ENCODE data around the gene C21orf58.

Gene C21orf58

DNA sequence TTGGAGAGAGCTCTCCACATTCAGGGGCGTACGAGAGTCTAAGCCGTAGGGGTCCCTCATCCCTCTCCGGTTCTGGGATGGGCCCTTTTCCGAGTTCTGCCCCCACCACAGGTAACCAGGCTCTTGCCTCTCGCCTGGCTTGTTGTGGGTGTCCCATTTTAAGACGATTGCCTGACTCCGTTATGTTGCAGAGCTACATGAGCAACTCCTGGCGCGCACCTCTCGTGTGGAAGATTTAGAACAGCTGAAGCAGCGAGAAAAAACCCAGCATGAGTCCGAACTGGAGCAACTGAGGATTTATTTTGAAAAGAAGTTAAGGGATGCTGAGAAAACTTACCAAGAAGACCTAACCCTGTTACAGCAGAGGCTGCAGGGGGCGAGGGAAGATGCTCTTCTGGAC is 29.2 kb upstream of the C21orf58 start:
- FAIRE-seq = no peak

DNA sequence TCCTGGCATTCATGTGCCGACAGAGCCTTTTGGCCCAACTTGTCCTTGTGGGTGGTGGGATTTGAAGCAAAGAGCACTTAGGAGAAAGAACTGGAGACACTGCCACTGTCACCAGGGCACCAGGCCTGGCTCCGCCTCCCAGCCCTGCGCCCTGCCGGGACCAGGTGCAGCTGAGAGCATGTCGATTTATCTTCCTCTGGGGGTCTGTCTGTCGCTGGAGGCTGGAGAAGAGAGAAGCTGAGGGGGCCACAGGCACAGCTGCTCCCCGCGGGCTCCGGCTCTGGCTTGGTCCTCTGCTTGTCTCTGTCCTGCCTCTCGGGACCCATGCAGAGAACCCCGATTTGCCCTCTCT is 28.5 kb upstream of the C21orf58 start:
- no peak for FAIRE-seq

DNA sequence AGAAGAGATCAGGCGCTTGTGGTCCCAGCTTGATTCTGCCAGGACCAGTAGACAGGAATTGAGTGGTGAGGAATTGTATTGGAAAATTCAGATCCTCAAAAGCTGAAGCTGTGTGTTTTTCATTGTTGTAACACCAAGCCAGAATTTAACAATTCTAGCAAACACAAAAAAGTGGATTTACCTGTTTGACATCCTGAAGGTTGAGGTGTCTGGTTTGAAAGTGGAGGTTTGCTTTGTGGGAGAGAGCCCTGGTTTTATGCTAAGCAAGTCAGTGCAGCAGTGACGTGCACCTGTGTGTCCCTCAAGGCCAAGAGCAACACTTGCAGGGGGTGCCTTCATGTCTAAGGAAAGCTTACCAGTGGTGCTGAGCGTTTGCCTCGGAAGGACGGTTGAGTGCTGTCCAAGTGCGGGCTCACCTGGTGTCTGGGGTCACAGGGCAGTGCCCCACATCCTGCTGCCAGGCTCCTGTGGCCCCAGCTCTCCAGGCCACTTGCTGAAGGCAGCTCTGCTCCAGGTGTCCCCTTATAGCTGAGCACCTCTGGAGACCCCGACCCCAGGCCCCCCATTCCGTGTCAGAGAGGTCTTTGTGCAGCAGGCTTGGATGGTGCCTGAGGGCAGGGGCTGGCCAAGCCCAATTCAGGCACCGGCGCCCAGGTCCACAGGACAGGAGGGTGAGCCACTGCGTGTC is 27.9 kb upstream of the C21orf58 start:
- no peak for FAIRE-seq

DNA sequence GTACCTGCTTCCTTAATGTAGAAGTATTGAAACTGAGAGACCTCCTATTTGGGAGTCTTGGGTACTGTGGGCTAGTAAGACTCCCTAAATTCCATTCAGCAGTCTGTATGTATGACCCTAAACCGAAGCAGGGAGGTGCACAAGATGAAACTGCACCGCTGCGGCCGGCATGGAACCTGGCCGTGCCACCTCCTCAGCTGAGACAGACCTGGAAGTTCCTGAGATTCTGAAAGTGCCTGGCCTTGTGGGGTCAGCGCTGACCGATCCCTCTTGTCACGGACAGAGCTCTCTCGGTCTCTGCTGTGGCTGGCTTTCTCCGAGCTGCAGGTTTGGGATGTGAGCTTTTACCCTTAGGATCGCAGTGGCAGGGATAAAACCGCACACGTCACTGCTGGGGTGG is 27.3 kb upstream of the C21orf58 start:
- no peak for FAIRE-seq

DNA sequence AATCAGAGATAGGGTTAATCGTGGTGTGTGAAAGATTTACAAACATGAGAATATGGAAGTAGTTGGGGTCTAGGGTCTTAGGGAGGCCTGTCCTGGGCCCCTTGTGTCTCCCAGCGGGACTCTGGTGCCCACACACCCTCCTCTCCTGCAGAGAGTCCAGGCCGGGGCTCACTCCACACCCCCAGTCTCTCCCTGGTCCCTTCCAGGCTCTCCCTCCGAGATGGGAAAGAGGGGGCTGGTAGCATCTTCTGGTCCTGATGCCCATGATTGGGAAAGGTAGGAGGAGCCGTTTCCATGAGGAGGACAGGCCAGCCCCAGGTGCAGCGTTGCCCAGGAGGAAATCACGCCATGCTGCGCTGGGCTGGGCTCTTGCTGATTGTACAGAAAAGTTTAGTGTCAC is 26.9 kb upstream of the C21orf58 start:
- FAIRE-seq = no peak

DNA sequence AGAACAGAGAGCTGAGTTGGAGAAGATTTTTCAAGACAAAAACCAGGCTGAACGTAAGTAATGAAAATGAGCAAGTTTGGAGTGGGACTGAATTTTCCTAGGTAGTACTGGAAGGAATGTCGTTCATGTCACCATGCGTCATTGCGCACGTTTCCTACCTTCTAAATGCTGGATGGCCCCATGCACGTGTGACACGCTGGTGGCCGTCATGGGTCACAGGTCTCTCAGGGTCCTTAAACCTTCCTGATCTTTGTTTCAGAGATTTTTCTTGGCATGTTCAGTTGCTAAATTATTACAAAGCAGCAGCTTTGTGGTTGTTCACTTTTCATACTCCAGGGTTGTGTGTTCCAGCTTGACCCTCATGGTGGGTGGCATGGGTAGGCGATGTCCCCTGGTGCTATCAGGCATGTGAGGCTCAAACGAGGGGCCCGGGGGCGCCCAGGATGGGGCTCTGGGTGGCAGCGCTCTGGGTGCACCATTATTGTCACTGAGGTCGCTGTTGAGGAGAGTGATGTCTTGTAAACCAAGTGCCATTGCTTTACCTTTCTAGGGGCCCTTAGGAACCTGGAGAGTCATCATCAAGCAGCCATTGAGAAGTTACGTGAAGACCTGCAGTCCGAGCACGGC is 25.6 kb upstream of the C21orf58 start:
- no peak for FAIRE-seq

DNA sequence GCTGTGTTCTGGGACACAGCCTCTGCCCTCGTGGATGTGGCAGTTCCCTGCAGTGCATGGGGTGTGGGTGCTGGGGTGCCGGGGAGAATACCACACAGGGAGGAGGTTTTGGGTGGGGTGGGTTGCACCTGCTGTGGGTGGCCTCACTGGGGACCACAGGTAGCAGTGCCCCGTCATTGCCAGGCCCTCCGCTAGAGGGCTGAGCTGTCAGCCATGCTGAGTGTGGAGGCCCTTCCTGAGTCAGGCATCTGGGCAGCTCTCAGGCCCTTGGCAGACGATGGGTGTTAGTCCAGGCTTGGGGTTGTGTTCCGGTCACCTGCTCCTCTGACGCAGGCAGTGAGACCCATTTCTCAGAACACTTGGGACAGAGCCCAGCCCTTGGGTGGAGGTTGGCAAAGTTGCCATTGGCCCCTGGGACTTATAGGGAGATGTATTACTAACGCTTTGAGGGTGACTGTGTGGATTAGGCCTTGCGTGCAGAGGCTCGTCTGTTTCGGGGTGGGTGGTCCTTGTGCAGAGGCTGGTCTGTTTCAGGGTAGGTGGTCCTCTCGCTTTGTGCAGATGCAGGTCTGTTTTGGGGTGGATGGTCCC is 24.2 kb upstream of the C21orf58 start:
- FAIRE-seq = no peak

DNA sequence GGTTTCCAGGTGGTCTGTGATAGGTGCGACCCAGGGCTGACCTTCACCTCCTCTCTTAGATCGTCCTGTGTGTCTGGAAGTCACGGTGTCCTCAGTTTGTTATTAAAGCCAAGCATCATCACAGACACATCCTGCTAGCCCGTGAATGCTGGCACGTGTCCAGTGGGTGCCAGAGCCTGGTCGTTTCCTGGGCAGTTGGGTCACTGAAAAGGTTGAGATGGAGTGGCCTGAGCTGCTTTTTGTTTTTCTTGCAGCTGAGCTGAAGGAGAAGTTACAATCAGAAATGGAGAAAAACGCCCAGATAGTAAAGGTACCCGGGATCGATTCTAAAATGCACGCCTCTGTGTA is 23.5 kb upstream of the C21orf58 start:
- FAIRE-seq = no peak

DNA sequence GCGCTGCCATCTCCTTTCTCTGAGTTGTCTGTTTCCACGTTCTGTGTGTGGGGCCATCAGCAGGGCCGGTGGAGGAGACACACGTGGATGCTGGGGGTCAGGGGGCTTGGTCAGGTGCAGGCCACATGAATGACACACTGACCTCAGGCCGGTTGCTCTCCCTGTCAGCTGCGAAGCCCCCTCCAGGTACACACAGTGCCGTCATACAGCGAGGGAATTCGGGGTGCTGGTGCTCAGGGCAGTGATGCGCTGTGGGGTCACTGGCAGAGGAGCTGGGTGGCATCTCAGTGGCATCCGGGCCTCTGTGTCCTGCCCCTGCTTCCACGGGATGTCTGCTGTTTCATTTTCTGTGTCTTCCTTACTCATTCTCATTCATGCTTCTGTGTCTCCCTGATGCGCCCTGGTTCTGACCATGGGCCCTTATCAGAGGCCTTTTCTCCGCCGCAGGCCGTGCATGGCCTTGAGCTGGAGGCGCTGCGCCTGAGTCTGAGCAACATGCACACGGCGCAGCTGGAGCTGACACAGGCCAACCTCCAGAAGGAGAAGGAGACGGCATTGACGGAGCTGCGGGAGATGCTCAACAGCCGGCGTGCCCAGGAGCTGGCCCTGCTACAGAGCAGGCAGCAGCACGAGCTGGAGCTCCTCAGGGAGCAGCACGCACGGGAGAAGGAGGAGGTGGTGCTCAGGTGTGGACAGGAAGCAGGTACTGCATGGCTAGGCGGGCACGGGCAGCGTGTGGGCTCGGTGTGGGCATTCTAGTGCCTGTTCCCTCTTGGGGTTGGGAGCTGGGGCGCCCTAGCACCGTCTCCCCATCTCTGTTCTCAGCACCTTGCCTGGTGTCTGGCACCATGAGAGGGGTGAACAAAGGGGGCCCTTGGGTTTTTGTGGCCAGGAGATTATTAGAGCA is 22.9 kb upstream of the C21orf58 start:
- FAIRE-seq = no peak

DNA sequence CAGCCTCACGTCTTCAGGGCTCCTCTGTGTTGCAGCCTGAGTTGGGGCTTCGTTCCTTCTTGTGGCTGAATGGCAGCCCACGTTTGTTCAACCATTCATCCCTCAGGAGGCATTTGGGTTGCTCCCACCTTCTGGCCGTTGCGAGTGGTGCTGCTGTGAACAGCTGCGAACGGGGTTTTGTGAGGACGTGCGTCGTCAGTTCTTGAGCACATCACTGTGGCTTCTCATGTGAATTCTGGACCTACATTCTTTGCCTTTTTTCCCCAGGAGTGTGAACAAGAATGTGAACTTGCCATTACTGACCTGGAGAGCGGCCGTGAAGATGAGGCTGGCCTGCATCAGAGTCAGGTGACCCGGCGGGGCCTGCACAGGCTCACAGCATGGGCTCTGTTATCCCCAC is 22.2 kb upstream of the C21orf58 start:
- no peak for FAIRE-seq

DNA sequence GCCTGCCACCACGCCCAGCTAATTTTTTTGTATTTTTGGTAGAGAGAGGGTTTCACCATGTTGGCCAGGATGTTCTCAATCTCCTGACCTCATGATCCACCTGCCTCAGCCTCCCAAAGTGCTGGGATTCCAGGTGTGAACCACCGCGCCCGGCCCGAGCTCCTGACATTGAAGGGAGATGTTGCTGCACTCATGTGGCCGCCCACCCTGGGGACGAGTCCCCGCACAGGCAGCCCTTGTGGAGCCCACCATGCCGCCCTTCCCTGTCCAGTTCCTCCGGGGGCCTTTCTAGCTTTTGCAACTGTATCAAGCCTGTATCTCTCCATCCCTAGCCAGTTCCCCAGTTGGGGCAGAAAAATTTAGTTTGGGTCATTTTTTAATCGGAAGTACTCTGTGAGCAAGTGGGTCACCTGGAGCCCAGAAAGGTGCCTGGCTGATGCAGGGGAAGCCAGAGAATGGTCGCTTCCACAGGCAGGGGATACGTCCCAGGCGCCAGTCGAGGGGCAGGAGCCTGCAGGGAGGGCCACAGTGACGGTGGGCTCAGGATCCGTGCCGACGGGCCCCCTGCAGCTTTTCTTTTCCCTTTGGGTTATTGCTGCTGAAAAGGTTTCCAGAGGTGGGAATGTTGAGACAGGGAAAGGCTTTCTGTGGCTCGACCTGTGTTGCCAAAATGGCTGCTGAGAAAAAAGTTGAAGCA is 20.7 kb upstream of the C21orf58 start:
- no peak for FAIRE-seq

DNA sequence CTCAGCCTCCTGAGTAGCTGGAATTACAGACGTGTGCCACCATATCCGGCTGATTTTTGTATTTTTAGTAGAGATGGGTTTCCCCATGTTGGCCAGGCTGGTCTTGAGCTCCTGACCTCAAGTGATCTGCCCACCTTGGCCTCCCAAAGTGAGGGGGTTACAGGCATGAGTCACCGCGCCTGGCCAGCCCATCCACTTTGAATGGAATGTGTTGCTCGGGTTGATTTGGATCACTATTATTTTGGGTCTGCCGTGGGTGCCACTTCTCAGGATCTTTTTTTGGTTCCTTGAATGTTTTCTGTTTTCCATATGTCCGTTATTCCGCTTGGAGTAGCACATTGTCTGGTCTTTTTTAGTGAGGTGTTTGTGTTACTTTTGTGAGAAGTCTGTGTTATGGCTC is 17.3 kb upstream of the C21orf58 start:
- FAIRE-seq = no peak

DNA sequence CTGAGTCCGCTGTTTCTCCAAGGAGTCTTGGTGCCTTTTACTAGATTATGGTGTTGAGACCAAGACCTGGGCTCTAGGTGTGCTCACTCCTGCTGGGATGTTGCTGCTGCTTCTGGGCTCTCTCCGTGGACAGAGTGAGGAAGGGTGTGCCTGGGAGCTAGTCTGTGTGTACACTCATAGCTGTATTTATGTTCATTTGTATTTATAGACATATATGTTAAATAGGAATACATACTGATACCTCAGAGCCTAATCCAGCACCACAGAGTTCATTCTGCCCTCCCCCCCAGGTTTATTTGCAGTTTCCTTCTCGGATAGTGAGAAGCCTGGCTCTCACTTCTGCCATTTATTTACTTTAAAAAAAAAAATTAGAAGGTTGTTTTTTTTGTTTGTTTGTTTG is 12.9 kb upstream of the C21orf58 start:
- no peak for FAIRE-seq

DNA sequence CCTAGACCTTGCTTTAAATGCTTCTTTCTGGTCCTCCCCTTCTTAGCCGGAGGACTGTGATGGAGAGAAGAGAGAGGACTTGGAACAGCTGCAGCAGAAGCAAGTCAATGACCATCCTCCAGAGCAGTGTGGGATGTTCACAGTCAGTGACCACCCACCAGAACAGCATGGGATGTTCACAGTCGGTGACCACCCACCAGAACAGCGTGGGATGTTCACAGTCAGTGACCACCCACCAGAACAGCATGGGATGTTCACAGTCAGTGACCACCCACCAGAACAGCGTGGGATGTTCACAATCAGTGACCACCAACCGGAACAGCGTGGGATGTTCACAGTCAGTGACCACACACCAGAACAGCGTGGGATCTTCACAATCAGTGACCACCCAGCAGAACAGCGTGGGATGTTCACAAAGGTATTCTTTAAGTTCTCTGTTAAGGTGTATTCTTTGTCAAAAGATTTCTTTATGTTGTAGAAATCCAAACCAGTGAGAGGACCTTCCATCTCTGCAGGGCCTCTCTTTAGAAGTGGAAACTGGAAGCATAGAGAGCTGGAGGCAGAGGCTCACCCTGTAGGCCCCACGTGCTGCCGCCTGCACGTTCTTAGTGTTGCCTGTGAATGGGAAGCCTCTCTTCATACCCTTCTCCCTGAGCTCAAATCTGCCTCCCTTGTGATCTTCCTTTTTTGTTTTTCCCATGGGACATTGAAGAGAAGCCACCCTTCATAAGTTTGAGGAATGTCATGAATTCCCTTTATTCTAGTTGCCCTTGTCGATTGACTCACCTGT is 10.9 kb upstream of the C21orf58 start:
- FAIRE-seq = no peak

DNA sequence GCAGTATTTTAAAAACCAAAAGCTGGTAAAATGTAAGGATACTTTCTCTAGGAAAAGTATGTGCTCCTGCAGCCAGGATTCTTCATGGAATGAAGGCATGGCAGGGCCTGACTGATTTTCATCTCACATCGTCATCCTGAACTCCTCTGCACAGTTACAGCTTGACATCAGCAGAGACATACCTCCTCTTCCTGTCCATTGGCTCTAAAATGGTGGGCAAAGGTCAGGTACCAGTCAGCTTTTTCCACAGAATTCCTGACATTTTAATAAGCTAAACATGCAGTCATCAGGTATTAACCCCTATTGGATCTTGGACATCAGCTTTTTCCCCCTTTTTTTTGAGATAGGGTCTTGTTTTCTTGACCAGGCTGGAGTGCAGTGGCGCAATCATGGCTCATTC is 6.1 kb upstream of the C21orf58 start:
- FAIRE-seq = no peak

DNA sequence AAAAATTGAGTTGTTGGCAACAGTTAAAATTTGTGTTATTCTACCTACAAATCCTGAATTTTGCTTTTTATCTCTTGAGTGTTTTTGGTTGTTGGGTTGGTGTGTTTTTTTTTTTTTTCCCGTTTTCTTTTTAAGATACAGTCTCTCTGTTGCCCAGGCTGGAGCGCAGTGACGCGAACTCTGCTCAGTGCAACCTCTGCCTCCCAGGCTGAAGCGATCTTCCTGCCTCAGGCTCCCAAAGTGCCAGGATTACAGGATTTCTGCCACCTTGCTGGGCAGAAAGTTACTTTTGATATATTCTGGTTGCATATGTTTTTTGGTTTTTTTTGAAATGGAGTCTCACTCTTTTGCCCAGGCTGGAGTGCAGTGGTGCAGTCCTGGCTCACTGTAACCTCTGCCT is 4.5 kb upstream of the C21orf58 start:
- FAIRE-seq = no peak

DNA sequence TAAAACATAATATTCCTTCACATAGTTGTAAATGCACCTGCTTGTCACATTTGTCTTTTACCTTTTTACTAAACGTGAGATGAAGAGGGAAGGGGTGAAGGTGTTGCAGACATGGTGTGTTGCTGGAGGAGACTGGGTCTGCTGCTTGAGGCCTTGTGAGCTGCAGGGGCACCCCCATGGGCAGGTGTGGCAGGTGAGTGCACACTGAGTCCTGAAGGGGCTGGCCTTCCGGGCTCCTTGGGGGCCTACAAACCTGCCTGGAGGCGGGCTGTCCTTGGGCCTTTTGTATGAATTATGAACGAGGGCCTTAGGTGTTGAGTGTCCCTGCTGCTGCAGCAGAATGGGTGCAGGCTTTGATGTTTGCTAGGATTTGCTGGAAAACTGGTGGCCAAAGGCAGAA is 4.0 kb upstream of the C21orf58 start:
- no peak for FAIRE-seq

DNA sequence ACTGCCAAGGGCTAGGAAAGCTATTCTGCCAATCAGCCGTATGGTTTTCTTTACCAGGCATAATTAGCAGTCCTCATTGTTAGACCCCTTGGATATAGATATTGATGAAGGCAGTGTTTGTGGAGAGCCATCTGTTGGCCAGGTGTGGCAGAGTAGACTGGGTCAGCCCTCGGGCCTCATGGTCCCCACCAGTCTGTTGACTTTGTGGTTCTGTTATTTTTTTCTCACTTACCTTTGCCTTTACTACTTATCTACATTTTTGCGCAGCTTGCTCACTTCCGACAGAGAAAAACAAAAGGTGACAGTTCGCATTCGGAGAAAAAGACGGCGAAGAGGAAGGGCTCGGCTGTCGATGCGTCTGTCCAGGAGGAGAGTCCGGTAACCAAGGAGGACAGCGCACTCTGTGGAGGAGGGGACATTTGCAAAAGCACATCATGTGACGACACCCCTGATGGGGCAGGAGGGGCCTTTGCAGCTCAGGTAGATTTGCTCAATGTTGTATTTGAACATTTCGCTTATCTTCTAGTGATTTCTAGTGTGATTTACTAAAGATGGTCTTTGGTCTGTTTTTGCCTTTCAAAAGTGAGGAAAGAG is 2.5 kb upstream of the C21orf58 start:
- no peak for FAIRE-seq

DNA sequence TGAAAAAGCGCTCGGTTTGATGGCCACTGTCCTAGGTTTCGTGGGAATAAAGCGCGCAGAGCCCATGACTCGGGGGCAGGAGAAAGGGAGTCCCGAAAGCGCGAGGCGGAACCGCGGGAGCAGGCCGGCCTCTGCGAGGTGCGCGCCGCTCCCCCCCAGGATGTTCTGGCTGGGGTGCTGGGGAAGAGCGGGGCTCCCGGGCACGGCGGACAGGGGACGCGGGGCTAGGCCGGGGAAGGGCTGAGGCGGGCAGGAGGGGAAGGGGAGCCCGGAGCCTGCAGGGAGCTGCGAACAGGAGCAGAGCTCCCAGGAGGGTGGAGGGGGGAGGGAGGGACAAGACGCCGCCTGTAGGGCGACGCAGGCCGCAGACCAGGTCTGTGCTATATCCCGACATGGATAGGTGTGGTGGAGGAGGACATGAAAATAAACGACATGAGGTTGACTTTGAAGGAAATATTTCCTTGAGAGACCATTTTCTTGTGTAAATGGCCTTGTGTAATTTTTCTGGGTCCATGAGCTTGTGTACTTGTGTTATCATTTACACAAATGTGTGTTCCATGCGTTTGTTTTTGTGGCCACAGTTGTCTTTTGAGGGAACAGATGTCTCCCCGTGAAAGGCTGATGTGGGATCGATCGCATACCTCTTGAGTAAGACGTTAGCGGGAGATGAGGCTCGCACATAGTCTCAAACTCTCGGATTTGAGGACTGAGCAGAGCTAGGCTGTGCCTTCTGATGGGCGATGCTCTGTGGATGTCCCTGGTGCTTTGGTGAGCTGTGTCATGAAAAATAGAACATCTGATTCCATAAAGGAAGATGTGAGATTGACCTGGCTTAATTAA is 1.6 kb upstream of the C21orf58 start:
- no peak for FAIRE-seq

DNA sequence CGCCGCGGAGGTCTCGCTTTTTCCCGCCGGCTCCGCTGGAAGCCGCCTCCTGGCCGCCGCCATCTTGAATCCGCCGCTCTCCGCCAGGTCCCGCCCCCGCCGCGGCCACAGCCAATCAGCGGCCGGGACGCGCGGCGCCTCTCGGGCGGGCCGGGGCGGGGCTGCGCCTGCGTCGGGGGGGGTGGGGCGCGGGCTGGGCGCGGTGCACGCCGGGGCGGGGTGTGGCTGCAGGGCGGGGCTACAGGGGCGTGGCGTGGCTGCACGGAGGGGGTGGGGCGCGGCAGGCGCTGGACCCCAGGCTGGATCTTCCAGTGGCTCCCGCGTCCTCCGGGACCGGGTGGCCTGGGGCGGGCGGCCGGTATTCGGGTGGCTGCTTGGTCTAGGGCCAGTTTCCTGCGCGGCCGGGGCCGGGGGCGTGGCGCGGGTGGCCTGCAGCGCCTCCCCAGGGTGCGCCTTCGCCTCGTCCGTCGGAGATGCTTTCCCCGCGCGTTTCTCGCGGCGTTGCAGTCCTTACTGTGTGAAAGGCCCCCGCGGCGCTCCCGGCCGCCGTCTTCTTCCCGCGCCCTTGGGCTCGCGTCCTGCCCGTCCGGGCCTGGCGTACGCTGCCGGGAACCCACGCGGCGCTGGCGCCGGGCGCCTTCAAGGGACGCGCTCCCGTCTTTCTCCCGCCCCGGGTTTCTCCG is 861 bp upstream of the C21orf58 start:
- FAIRE-seq = no peak

Data from G401.6 (cell line).